ENCODE results near the gene OR6K2.

The OR6K2 gene

DNA sequence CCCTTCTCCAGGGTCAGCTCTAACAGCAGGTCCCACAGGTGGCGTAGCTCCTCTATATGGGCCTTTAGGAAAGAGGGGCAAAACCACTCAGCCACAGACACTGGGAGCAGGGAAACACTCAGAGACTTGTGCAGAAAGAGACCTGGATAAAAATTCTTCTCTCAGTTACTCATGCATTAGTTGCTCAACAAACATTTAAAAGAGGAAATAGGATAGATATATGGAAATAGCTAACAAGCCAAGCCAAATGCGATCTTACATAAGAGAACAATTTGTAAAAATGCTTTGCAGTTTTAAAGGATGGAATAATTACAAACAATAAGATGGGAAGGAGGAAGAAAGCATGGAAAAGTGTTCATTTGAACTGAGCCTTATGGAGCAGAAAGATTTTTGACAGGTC lies 18.8 kb downstream of the OR6K2 start:
- no peak for DNase-seq

DNA sequence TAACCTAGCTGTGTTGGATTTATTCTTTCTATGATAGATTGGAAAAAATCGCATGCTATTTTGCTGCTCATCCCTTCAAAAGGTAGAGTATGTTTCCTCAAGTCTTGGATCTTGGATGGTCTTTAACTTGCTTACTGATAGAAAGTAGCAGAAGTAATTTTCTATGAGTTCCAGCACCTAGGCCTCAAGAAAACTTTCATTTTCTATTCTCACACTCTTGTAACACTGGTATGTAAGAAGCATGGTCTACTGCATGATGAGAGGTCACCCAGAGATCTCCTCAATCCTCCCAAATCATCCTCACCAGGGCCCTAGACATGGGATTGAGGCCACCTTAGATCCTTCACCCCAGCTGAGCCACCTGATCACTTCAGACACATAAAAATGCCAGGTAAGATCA lies 21.2 kb downstream of the OR6K2 start:
- no peak for DNase-seq

- DNase-seq = no peak
These were observed 24.7 kb downstream of the OR6K2 start for GRCh38 chr1:158675563-158676323.

DNA sequence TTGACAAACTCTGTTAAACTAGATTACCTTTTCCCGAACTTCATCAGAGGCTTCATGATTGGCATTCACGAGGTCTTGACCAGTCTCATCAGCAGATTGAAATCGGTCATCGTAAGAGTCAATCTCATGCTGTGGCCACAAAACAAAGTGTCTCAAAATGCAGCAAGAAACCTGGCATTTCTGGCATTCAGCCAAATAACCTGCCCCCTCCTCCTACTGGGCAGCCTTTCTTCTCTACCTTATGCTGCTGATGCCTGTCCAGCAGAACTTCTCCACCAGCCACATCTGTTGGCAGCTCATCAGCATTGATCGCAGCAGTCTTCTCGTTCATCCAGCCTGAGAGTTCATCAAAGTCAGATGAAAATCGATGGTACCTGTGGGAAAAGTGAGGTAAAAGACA lies 26.1 kb downstream of the OR6K2 start:
- no peak for DNase-seq

GRCh38 chr1:158666037-158666436 lies 34.4 kb downstream of the OR6K2 start:
- no peak for DNase-seq

DNA sequence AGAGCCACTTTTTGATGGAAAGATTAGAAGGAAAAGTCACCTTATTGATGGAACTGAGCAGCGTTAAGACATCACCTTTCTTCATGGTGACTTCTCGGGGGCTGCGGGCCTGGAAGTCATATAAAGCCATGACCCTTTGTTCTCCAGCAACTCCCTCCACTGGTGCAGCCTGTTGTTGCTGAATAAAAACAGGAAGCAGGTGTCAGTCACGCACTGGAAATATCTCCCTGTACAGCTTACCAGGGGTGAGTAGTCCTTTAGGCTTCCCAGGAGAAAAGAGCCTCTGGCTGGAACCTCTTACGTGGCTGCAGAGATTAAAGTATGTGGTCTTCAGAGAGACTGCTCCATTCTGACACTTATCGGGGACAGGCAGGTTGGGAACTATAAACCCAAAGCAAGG lies 45.9 kb downstream of the OR6K2 start:
- DNase-seq = no peak

- no peak for DNase-seq
These were observed 46.4 kb downstream of the OR6K2 start for GRCh38 chr1:158654086-158654485.

DNA sequence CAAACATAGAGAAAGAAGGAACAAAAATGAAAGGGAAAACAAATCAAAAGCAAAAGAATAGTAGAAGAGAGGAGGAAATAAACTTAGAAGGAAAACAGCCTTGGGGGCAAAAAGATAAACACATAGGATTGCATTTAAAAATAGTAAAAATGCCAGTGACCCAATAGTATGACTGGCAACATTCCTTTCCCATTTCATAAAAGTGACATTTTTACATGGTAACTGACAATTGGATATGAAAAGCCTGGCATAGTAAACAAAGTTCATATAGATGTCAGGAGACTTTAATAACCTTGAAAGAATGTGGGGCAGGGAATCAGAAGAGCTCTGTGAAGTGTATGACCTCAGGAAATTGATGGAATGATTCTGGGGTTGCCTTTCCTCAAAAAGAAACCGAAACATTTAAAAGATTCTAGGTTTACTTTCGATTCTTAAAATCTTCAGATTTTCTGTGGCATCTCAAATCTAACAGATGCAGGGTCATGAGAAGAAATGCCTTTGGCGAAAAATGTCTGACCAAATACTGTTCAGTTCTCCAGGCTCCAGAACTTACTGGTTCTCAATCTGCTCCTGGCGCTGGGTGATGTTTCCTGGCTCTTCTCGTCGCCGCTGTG lies 47.6 kb downstream of the OR6K2 start:
- no peak for DNase-seq

Measured in NCI-H526 treated with DMSO at 0.1 percent for 48 hours (cell line).